IMR-90 (cell line): ENCODE data around the gene ZNF610. TPM values are rescaled to one million over a fixed set of nuclear protein-coding genes. Genes with fewer than 3 reads are reported as not detected.

Source experiments
- ATAC-seq: fragments of 200-7000 bp; cut with Tn5 transposase; 2 replicates; pipeline ENCODE4 v1.9.1; 2020; ENCODE audit warnings: low read depth, mild to moderate bottlenecking, moderate library complexity
- BruUV-seq: library from RNA; stranded (reverse); fragments of 400-500 nt; replicated peaks from 2 replicates; lab custom pipeline; 2021; lab: Mats Ljungman, UMichigan
- CTCF ChIA-PET: fragments of 300-600 bp; formaldehyde crosslinking; extraction: SDS; loops from one replicate; lab custom pipeline; 2021; ENCODE audit warnings: antibody characterized with exemption; lab: Yijun Ruan, JAX
- POLR2A ChIA-PET: fragments of 300-600 bp; sonication (Branson Sonifier 250); formaldehyde crosslinking; loops from one replicate; lab custom pipeline; 2022; ENCODE audit warnings: antibody characterized with exemption; ENCODE audit not compliant: unreplicated experiment; lab: Charles Lee
- DNase-seq: peaks from one replicate; pipeline ENCODE4 v3.0.0; 2013
- H2AFZ ChIP-seq: replicated peaks from 2 replicates; pipeline ENCODE3; 2013; ENCODE audit warnings: low read length, mild to moderate bottlenecking; ENCODE audit not compliant: poor library complexity
- H2AK5ac ChIP-seq: 2 replicates; pipeline ENCODE4 v1.6.1; 2013; ENCODE audit warnings: low read depth, low read length, inconsistent platforms
- H2AK9ac ChIP-seq: replicated peaks from 2 replicates; pipeline ENCODE3; 2013; ENCODE audit warnings: mild to moderate bottlenecking, low read depth, low read length, moderate library complexity; ENCODE audit not compliant: poor library complexity
- H2BK120ac ChIP-seq: 2 replicates; pipeline ENCODE4 v1.6.1; 2013; ENCODE audit warnings: low read depth, low read length, inconsistent platforms
- H2BK15ac ChIP-seq: 3 replicates; pipeline ENCODE4 v1.6.1; 2013; ENCODE audit warnings: low read depth, low read length, inconsistent platforms
- H2BK20ac ChIP-seq: 2 replicates; pipeline ENCODE4 v1.6.1; 2013; ENCODE audit warnings: low read depth, mild to moderate bottlenecking, inconsistent platforms, low read length, moderate library complexity
- H2BK5ac ChIP-seq: 2 replicates; pipeline ENCODE4 v1.6.1; 2013; ENCODE audit warnings: mild to moderate bottlenecking, low read depth, low read length, inconsistent platforms; ENCODE audit not compliant: poor library complexity, severe bottlenecking
- H3K14ac ChIP-seq: replicated peaks from 2 replicates; pipeline ENCODE4 v1.6.1; 2013; ENCODE audit warnings: low read depth, low read length, inconsistent platforms
- H3K18ac ChIP-seq: 2 replicates; pipeline ENCODE4 v1.6.1; 2013; ENCODE audit warnings: low read depth, low read length, control low read depth
- H3K23ac ChIP-seq: 2 replicates; pipeline ENCODE4 v1.6.1; 2013; ENCODE audit warnings: low read depth, low read length, inconsistent platforms
- H3K27ac ChIP-seq: 2 replicates; pipeline ENCODE4 v1.5.1; 2013; ENCODE audit warnings: mild to moderate bottlenecking, control low read depth, low read length; ENCODE audit not compliant: insufficient read depth
- H3K27me3 ChIP-seq: 2 replicates; pipeline ENCODE4 v1.6.1; 2013; ENCODE audit warnings: low read length; ENCODE audit not compliant: control insufficient read depth, insufficient read depth
- H3K36me3 ChIP-seq: 2 replicates; pipeline ENCODE4 v1.6.1; 2013; ENCODE audit warnings: low read length, mixed read lengths; ENCODE audit not compliant: control insufficient read depth, insufficient read depth
- H3K4ac ChIP-seq: 2 replicates; pipeline ENCODE4 v1.6.1; 2013; ENCODE audit warnings: low read depth, low read length, inconsistent platforms
- H3K4me1 ChIP-seq: 2 replicates; pipeline ENCODE4 v1.6.1; 2013; ENCODE audit warnings: low read length, mixed read lengths; ENCODE audit not compliant: control insufficient read depth, insufficient read depth
- H3K4me2 ChIP-seq: 2 replicates; pipeline ENCODE4 v1.6.1; 2013; ENCODE audit warnings: low read depth, mild to moderate bottlenecking, control low read depth, low read length, moderate library complexity
- H3K4me3 ChIP-seq: 2 replicates; pipeline ENCODE4 v1.5.1; 2013; ENCODE audit warnings: low read depth, mild to moderate bottlenecking, control low read depth, low read length, moderate library complexity; ENCODE audit not compliant: insufficient read depth
- H3K56ac ChIP-seq: 2 replicates; pipeline ENCODE4 v1.6.1; 2013; ENCODE audit warnings: low read length, inconsistent platforms; ENCODE audit not compliant: insufficient read depth; ENCODE audit errors: extremely low read depth
- H3K79me1 ChIP-seq, 2 experiments: 2 replicates each; pipeline ENCODE4 v1.6.1; 2013; ENCODE audit warnings: low read length in 2 of 2, inconsistent platforms in 1 of 2, low read depth in 1 of 2
- H3K9ac ChIP-seq: 2 replicates; pipeline ENCODE4 v1.6.1; 2013; ENCODE audit warnings: low read depth, low read length, control low read depth
- H3K9me1 ChIP-seq: 2 replicates; pipeline ENCODE4 v1.6.1; 2013; ENCODE audit warnings: low read length, inconsistent platforms; ENCODE audit not compliant: insufficient read depth
- H3K9me3 ChIP-seq: 2 replicates; pipeline ENCODE4 v1.6.1; 2013; ENCODE audit warnings: low read length; ENCODE audit not compliant: control insufficient read depth, insufficient read depth
- H4K20me1 ChIP-seq: 2 replicates; pipeline ENCODE4 v1.6.1; 2013; ENCODE audit warnings: low read length, inconsistent platforms; ENCODE audit not compliant: insufficient read depth
- H4K5ac ChIP-seq: 2 replicates; pipeline ENCODE4 v1.6.1; 2013; ENCODE audit warnings: mild to moderate bottlenecking, low read depth, low read length, control low read depth
- H4K8ac ChIP-seq, 2 experiments: 2 replicates each; pipeline ENCODE4 v1.6.1; 2013; ENCODE audit warnings: low read depth in 2 of 2, low read length in 2 of 2, control low read depth in 1 of 2, inconsistent platforms in 1 of 2
- H4K91ac ChIP-seq: 2 replicates; pipeline ENCODE4 v1.6.1; 2013; ENCODE audit warnings: low read depth, low read length, inconsistent platforms; ENCODE audit not compliant: insufficient read depth
- BHLHE40 ChIP-seq: fragments of 150-350 bp; IDR thresholded peaks from 2 replicates; pipeline ENCODE4 v1.6.1; 2016; ENCODE audit warnings: mild to moderate bottlenecking, low read depth, low read length
- CEBPB ChIP-seq: IDR thresholded peaks from 2 replicates; pipeline ENCODE4 v1.6.1; 2012; ENCODE audit warnings: low read depth, low read length, improper control_type of control experiment
- CHD1 ChIP-seq: IDR thresholded peaks from 2 replicates; pipeline ENCODE4 v1.6.1; 2012; ENCODE audit warnings: low read depth, low read length, improper control_type of control experiment
- MAFK ChIP-seq: IDR thresholded peaks from 2 replicates; pipeline ENCODE4 v1.6.1; 2012; ENCODE audit warnings: low read depth, low read length, improper control_type of control experiment
- MAZ ChIP-seq: IDR thresholded peaks from 2 replicates; pipeline ENCODE4 v1.6.1; 2012; ENCODE audit warnings: low read depth, mild to moderate bottlenecking, low read length, improper control_type of control experiment, moderate library complexity, borderline replicate concordance
- MXI1 ChIP-seq: IDR thresholded peaks from 2 replicates; pipeline ENCODE4 v1.6.1; 2012; ENCODE audit warnings: low read depth, mild to moderate bottlenecking, low read length, moderate library complexity, borderline replicate concordance
- NFE2L2 ChIP-seq: fragments of 150-350 bp; IDR thresholded peaks from 2 replicates; pipeline ENCODE4 v1.6.1; 2016; ENCODE audit warnings: low read depth, mild to moderate bottlenecking, low read length
- POLR2A ChIP-seq: IDR thresholded peaks from 2 replicates; pipeline ENCODE4 v1.6.1; 2012; ENCODE audit warnings: mild to moderate bottlenecking, low read depth, low read length
- RAD21 ChIP-seq: IDR thresholded peaks from 2 replicates; pipeline ENCODE4 v1.6.1; 2012; ENCODE audit warnings: low read length, improper control_type of control experiment
- RCOR1 ChIP-seq: IDR thresholded peaks from 2 replicates; pipeline ENCODE4 v1.6.1; 2012; ENCODE audit warnings: mild to moderate bottlenecking, low read length, improper control_type of control experiment; ENCODE audit not compliant: insufficient replicate concordance
- RFX5 ChIP-seq: IDR thresholded peaks from 2 replicates; pipeline ENCODE4 v1.8.0; 2012; ENCODE audit warnings: low read depth, mild to moderate bottlenecking, low read length, moderate library complexity
- SMC3 ChIP-seq: fragments of 150-350 bp; IDR thresholded peaks from 2 replicates; pipeline ENCODE4 v1.6.1; 2016; ENCODE audit warnings: low read depth, mild to moderate bottlenecking, antibody characterized with exemption, low read length, moderate library complexity
- USF2 ChIP-seq: fragments of 150-350 bp; IDR thresholded peaks from 2 replicates; pipeline ENCODE4 v1.6.1; 2017; ENCODE audit warnings: mild to moderate bottlenecking, antibody characterized with exemption, low read length, low read depth
- WGBS, 2 experiments: methylation state at CpG; one replicate each; pipeline versions ENCODE4 v1.1.5 to v1.1.7; 2013; ENCODE audit warnings: missing lambda C conversion rate in 2 of 2; ENCODE audit not compliant: insufficient read length in 1 of 2; ENCODE audit errors: extremely low coverage in 2 of 2; 5-methylcytosine and 5-hydroxymethylcytosine counted together
- dilution Hi-C: fragments of 300-500 bp; cut with HindIII; formaldehyde crosslinking; loops from one replicate; pipeline ENCODE4 v1.14.3; 2018; ENCODE audit warnings: low sequenced_read_pairs; ENCODE audit not compliant: unreplicated experiment
- in situ Hi-C: fragments of 300-500 bp; cut with MboI; formaldehyde crosslinking; loops from 3 replicates; pipeline ENCODE4 v1.14.3; 2019; ENCODE audit warnings: low sequenced_read_pairs, inconsistent platforms, mixed read lengths
- intact Hi-C: fragments of 100-400 bp; cut with micrococcal nuclease; formaldehyde crosslinking; loops from 2 replicates; pipeline ENCODE4 v1.10.0; 2022
- polyA plus RNA-seq, 3 experiments: library from polyadenylated mRNA; depleted of rRNA; stranded (reverse); fragments of >200 nt; gene quantifications; 2 replicates each; pipeline ENCODE4 v1.2.3, GENCODE V29; 2012; ENCODE audit warnings: low replicate concordance in 1 of 3
- total RNA-seq: library from RNA; depleted of rRNA; stranded (reverse); fragments of >200 nt; gene quantifications from 2 replicates; pipeline ENCODE4 v1.2.3, GENCODE V29; 2012
- TF ChIP-seq, protein P1 (sequence below): conservative IDR thresholded peaks from 2 replicates; pipeline ENCODE4 v1.5.1; 2012; ENCODE audit warnings: mild to moderate bottlenecking, low read depth, low read length, improper control_type of control experiment
- TF ChIP-seq, protein P2 (sequence below): fragments of 150-350 bp; IDR thresholded peaks from 2 replicates; pipeline ENCODE4 v1.6.1; 2016; ENCODE audit warnings: low read depth, mild to moderate bottlenecking, low read length, moderate library complexity, borderline replicate concordance

Gene ZNF610
- total and polyA plus RNA-seq, 2 of the 4 experiments (the other 2 are of a cell fraction), result 1.6 to 3.6 TPM

DNA sequence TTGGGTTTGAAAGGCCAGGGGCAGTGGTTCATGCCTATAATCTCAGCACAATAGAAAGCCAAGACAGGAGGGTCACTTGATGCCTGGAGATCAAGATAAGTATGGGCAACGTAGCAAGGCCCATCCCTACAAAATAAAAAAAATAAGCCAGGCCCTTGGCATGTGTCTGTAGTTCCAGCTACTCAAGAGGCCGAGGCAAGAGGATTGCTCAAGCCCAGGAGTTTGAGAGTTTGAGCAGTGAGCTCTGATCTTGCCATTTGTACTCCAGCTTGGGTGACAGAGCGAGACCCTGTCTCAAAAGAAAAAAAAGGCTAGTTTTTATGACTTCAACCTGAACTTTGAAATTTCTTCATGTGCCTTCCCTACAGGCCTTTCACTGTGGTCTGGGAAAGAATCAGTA lies 44.3 kb upstream of the ZNF610 start:
- Histone ChIP-seq H3K9me1 (no peaks in the 10 kb centered on the region), H3K14ac (no peak overlapping the region), H3K56ac (no peak overlapping the region), H2BK5ac (no peak overlapping the region), H3K27ac (no peak overlapping the region), H3K27me3 (no peaks in the 10 kb centered on the region), H3K9ac (no peak overlapping the region), H2AFZ (no peak overlapping the region), H4K91ac (no peak overlapping the region), H2AK9ac (no peak overlapping the region), H3K23ac (no peak overlapping the region), H4K20me1 (no peaks in the 10 kb centered on the region), H3K4ac (no peak overlapping the region), H4K5ac (no peak overlapping the region), H3K18ac (no peak overlapping the region), H2BK120ac (no peak overlapping the region), H3K79me1 (peaks cover 0 to 6% of the 10 kb centered on the region in 2 experiments; a peak in 3 of 4 replicates), H2BK20ac (no peak overlapping the region), H2BK15ac (no peak overlapping the region), H2AK5ac (no peak overlapping the region), H3K36me3 (peaks cover 28% of the 10 kb centered on the region), H3K9me3 (peaks cover 5% of the 10 kb centered on the region), H3K4me2 (no peak overlapping the region), H4K8ac (no peak overlapping the region), H3K4me3 (no peak overlapping the region), H3K4me1 (peaks cover 2% of the 10 kb centered on the region; the same call in 1 of the 2 replicates)
- intact Hi-C loops, result no loop called here
- in situ Hi-C loops, result no loop called here
- dilution Hi-C loops, result no loop called here
- BruUV-seq, result no TSS peak
- no peak for TF ChIP-seq RAD21
- no peak for TF ChIP-seq MAZ
- TF ChIP-seq NFE2L2, result no peak
- no peak for TF ChIP-seq MAFK
- TF ChIP-seq, protein P1, sequence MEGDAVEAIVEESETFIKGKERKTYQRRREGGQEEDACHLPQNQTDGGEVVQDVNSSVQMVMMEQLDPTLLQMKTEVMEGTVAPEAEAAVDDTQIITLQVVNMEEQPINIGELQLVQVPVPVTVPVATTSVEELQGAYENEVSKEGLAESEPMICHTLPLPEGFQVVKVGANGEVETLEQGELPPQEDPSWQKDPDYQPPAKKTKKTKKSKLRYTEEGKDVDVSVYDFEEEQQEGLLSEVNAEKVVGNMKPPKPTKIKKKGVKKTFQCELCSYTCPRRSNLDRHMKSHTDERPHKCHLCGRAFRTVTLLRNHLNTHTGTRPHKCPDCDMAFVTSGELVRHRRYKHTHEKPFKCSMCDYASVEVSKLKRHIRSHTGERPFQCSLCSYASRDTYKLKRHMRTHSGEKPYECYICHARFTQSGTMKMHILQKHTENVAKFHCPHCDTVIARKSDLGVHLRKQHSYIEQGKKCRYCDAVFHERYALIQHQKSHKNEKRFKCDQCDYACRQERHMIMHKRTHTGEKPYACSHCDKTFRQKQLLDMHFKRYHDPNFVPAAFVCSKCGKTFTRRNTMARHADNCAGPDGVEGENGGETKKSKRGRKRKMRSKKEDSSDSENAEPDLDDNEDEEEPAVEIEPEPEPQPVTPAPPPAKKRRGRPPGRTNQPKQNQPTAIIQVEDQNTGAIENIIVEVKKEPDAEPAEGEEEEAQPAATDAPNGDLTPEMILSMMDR, result no peak
- TF ChIP-seq RFX5, result no peak
- no peak for TF ChIP-seq CHD1
- no peak for TF ChIP-seq RCOR1
- no peak for TF ChIP-seq CEBPB
- no peak for TF ChIP-seq SMC3
- TF ChIP-seq POLR2A, result no peak
- no peak for TF ChIP-seq BHLHE40
- no peak for TF ChIP-seq MXI1
- TF ChIP-seq USF2, result no peak
- TF ChIP-seq, protein P2, sequence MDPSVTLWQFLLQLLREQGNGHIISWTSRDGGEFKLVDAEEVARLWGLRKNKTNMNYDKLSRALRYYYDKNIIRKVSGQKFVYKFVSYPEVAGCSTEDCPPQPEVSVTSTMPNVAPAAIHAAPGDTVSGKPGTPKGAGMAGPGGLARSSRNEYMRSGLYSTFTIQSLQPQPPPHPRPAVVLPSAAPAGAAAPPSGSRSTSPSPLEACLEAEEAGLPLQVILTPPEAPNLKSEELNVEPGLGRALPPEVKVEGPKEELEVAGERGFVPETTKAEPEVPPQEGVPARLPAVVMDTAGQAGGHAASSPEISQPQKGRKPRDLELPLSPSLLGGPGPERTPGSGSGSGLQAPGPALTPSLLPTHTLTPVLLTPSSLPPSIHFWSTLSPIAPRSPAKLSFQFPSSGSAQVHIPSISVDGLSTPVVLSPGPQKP, result no peak
- ChIA-PET POLR2A (no interaction called here), CTCF (interaction anchor here (0.7 kb wide), 1 partner anchor 1920 kb away, joined by 4 read pairs; no protein-coding TSS in a partner anchor)
- DNase-seq (no peak), ATAC-seq (no peak)
- no CpG with 5 or more reads among the region's 3 CpGs for WGBS, 2 experiments
